AG09319 (cell line): ENCODE data around the gene FFAR3.
"Not testable (repeated sequence)": the region's sequence is repeated elsewhere in the genome, so short reads cannot be mapped to it uniquely, and the experiment has no call there.

ENCODE experiments used
- DNase-seq: peaks from one replicate; pipeline ENCODE4 v3.0.0-alpha.2; 2010; ENCODE audit warnings: low read depth; ENCODE audit errors: extremely low read depth
- CTCF ChIP-seq: IDR thresholded peaks from 2 replicates; pipeline ENCODE4 v1.5.1; 2011; ENCODE audit warnings: low read depth, mild to moderate bottlenecking, inconsistent platforms, low read length, moderate library complexity

Gene FFAR3

GRCh38 chr19:35373492-35373891 lies 15.2 kb downstream of the FFAR3 start:
- no peak for TF ChIP-seq CTCF
- no peak for DNase-seq

GRCh38 chr19:35374031-35374430 lies 15.8 kb downstream of the FFAR3 start:
- not testable (repeated sequence) for DNase-seq

GRCh38 chr19:35375505-35376307 lies 17.4 kb downstream of the FFAR3 start:
- no peak for TF ChIP-seq CTCF
- DNase-seq, result no peak

- DNase-seq, result no peak
- TF ChIP-seq CTCF, result no peak
Observed at GRCh38 chr19:35377656-35378055, 19.4 kb downstream of the FFAR3 start.

- TF ChIP-seq CTCF, result no peak
- DNase-seq, result no peak
Observed at GRCh38 chr19:35378356-35378755, 20.1 kb downstream of the FFAR3 start.

- not testable (repeated sequence) for DNase-seq
Observed at GRCh38 chr19:35379545-35379944, 21.3 kb downstream of the FFAR3 start.

GRCh38 chr19:35379992-35380391 lies 21.7 kb downstream of the FFAR3 start:
- no peak for DNase-seq
- TF ChIP-seq CTCF, result no peak

- DNase-seq, result no peak
- no peak for TF ChIP-seq CTCF
Observed at GRCh38 chr19:35380450-35381124, 22.3 kb downstream of the FFAR3 start.
